ENCODE results near the gene SLC6A3. TPM values are rescaled to one million over a fixed set of nuclear protein-coding genes. Genes with fewer than 3 reads are reported as not detected.

The SLC6A3 gene
- total RNA-seq, result 0.57 TPM

DNA sequence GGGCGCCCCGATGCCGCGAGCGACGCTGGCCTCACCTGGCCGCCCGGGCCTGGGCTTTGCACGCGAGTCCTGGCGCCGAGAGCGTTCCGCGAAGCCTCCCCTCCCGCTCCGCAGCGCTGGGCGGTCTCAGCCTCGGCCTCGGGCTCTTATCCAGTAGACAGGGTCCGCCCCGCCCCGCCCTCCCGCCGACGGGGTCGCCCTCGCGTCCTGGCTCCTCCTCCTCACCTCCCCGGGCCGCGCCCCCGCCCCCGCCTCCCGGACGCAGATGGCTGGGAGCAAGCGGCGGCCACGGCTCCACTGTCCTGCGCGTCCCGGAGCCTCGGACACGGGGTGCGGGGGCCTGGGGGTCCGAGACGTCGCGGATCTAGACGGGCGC is at the start of gene SLC6A3:
Gene SLC6A3 (minus strand): TSS at position 128 of the 376 bp plus-strand sequence. CDS start 2,243 bp downstream, outside the sequence.
- no peak for DNase-seq (ENCODE audit: low spot score)

GRCh38 chr5:1493941-1494340 is 48.7 kb upstream of the SLC6A3 start:
- no peak for DNase-seq (ENCODE audit: low spot score)

- no peak for DNase-seq (ENCODE audit: low spot score)
Observed at GRCh38 chr5:1493413-1493812, 48.2 kb upstream of the SLC6A3 start.

DNA sequence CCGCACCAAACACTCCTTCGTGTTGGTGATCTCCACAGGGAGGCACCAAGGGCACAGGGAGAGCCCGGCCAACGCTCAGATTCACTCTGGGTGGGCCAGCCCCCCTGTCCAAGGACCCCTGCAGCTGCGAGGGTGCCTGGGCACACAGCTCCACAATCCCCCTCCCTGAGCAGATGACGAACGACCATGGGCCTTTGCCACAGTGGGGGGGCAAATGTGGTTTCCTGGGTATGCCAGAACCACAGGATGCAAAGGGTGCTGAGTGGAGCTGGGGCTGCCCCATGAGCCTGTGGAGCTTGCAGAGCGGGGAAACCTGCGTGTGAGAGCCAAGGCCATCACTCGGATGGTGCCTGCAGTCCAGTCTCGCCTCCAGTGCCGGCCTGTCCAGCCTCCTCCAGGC is 47.5 kb upstream of the SLC6A3 start:
- no peak for DNase-seq (ENCODE audit: low spot score)

DNA sequence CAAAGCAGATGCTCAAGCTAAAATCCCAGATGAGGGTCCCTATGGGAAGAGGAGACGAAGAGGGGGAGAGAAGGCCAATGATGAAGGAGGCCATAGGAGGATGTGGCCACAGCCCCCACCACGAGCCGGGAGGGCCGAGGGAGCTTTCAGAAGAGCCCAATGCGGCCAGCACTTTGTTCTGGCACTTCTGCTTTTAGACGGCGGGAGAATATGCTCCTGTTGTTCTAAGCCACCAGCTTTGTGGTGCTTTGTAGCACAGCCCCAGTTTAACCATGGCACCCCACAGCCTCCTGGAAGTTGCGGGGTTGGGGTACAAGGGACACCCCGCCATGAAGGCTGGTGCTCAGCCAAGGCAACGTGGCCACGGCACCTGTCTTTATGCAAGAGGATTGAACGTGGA is 45.1 kb upstream of the SLC6A3 start:
- DNase-seq (ENCODE audit: low spot score), result no peak

GRCh38 chr5:1489754-1490153 is 44.5 kb upstream of the SLC6A3 start:
- no peak for DNase-seq (ENCODE audit: low spot score)

- no peak for DNase-seq (ENCODE audit: low spot score)
Observed at GRCh38 chr5:1488882-1489680, 43.8 kb upstream of the SLC6A3 start.

GRCh38 chr5:1487079-1487764 is 42.0 kb upstream of the SLC6A3 start:
- no peak for DNase-seq (ENCODE audit: low spot score)

DNA sequence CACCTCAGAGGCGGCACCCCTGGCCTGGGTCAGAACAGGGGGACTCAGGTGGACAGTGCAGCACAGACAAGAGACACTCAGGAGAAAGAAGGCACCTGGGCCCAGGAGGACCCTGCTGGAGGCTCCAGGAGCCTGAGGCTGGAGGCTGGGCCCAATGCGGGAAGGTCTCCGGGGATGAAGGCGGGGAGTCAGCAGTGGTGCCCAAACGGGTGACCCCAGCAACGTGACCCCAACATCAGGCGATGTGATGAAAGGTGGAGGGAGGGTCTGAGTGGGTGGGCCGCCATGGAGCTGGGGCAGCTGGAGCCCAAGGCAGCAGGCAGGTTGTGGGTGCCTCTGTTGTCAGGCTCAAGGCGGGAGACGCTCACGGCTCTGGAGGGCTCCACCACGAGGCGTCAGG is 41.0 kb upstream of the SLC6A3 start:
- DNase-seq (ENCODE audit: low spot score), result no peak

DNA sequence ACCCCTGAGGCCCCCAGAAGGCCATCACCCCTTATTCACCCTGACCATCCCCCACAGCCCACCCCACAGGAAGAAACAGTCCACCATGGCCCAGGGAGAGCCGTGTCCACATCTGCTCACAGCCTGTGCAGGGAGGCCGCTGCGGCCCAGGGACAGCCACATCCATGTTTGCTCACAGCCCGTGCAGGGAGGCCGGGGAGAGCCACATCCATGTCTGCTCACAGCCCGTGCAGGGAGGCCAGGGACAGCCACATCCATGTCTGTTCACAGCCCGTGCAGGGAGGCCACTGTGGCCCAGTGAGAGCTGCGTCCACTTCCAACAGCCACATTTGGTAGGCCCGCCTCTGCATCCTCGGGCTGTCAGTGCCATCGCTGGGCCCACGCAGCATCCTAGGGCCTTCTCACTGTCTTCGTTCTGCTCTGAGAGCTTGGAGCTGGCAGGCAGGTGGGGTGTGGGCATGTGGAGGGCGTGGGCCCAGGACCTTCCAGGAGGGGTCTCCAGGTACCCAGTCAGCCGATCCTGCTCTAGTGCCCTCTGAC is 40.4 kb upstream of the SLC6A3 start:
- DNase-seq (ENCODE audit: low spot score), result no peak

- no peak for DNase-seq (ENCODE audit: low spot score)
Observed at GRCh38 chr5:1484730-1485578, 39.7 kb upstream of the SLC6A3 start.

DNA sequence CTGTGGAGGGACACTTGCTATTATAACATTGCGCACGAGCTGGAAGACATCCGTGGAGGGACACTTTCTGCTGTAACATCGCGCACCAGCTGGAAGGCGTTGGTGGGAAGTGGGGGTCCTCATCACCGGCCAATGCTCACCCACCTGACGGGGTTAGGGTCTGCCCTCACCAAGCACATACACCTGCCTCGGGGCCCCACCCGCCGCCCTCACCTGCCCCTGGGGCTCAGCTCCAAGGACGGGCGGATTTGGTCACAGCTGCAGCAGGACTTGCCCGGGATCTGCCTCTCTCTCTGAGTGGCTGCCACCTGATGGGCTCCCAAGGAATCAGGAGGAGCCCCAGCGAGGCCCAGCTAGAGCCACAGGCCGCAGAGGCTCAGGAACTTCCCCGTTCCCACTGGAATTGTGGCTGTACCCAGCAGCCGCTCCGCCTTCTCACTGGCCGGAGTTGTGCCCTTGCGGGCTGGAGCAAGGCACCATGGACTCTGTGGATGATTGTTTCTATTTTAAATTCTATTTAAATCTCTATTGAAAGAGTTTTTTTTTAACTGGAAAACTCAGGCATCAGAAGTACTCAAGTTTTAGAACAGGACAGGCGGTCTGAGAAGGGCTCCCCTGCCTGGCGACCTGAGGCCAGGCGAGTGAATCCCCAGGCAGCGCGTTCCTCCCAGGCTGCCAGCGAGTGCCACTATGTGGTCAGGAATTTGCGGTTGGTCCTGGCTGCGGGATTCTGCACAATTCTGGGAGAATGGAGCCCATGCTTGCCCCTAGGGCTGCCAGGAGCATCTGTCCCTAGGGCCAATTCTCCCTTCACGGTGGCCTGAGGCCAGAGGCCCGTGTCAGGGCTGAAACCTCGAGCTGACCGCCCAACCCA is 38.9 kb upstream of the SLC6A3 start:
- DNase-seq (ENCODE audit: low spot score), result no peak

GRCh38 chr5:1483064-1483463 is 37.8 kb upstream of the SLC6A3 start:
- DNase-seq (ENCODE audit: low spot score), result no peak

DNA sequence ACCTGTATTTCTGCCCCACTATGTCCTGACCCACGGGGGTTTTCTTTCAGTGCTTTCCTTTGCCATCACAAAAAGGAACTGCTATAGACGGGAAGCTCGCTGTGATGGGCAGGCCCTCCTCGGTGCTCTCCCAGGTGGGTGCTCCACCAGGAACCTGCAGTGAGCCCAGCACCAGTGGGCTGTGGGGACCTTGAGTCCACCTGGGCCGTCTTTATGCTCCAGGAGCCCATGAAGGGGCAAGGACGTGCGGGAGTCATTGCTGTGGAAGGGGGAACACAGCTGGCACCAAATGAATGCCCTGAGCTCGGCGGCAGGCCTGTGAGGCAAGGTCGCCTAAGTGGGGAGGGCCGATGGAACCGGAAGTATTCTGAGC is 36.7 kb upstream of the SLC6A3 start:
- DNase-seq (ENCODE audit: low spot score), result no peak

DNA sequence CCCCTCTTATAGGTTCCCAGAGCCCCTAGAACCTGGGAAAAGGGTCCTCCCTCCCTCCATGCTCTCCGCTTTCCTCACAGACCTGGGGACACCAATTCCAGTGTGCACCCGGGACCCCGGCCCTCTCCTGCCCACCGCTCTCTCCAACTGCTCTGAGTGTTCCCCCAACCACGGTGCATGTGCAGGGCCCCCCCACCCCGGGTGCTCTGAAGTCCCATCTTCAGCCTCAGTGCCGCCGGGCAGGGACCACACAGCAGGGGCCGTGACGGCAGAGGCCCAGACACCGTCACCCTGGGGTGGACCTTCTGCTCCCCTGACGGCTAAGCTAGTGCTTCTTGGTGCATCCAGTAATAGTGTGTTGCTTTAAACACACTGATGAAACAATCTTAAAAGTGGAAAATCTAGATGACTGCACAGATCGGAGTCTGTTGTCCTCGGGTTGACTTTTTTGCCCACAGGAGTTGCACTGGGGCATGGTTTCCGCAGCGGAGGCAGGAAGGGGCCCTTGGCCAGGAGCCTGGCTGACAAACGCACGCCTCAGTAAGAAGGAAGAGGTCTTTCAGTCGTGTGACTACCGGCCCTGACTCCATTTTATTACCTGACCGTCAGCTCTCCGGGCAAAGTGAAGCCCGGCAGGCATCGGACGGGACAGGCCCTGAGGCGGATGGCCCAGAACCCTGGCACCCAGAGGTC is 36.2 kb upstream of the SLC6A3 start:
- no peak for DNase-seq (ENCODE audit: low spot score)

DNA sequence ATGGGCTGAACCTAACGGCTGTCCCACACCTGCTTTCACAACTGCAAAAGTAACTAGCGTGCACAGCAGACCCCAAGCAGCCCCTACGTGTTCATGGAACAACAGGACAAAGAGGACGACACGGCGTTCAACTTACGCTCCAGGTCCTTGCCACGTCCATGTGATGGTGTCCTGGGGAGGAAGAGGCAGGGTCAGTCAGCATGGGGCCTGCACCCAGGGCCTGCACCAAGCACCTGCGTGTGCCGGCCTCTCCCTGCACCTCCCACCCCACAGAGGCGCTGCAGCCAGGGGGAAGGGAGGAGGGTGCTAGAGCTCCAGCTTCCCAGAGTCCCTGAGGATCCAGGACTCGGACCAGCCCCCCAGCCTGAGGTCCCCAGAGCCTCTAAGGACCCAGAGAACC is 35.6 kb upstream of the SLC6A3 start:
- DNase-seq (ENCODE audit: low spot score), result no peak

GRCh38 chr5:1480217-1480616 is 35.0 kb upstream of the SLC6A3 start:
- no peak for DNase-seq (ENCODE audit: low spot score)

- DNase-seq (ENCODE audit: low spot score), result no peak
Observed at GRCh38 chr5:1479581-1480188, 34.4 kb upstream of the SLC6A3 start.

GRCh38 chr5:1479066-1479465 is 33.8 kb upstream of the SLC6A3 start:
- DNase-seq (ENCODE audit: low spot score), result no peak
